Measurements from ENCODE around the gene ALG8.

The ALG8 gene

DNA sequence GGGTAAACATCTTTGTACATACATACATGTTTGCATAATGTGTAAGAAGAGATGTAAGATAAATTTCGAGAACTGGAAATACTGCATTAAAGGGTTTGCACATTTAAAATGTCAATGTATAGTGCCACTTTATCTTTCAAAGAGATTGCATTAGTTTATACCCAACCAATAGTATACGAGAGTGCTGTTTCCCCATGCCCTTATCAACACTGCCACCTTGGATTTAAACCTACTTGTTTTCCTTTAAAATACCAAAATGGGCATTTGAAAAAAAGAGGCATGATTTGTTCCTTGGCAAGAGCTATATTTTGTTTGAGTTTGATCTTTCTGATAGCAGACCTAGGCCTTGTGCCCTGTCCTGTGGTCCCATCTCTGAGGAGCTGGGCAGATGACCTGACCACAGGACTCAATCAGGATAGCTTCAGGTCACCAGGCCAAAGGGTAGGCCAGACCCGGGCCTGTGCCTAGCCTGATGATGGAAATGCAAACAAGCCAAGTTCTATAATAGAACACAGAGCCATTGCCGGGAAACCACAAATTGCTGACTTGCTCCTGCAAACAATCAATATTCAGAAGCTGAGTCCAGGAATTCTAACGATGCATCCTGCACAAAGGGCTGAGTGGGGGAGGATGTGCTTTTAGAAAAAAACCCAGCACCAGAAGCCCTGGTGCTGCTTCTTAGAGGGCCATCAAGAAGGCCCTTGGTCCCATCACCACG, 16.9 kb upstream of the ALG8 start:
- Histone ChIP-seq H4K20me1 (ENCODE audit: insufficient read depth) (no peaks in the 10 kb centered on the region), H3K4me1 (ENCODE audit: low read depth, poor library complexity, severe bottlenecking) (no peaks in the 10 kb centered on the region), H3K36me3 (ENCODE audit: insufficient read depth) (no peaks in the 10 kb centered on the region), H3K27me3 (ENCODE audit: insufficient read depth, low read depth) (no peaks in the 10 kb centered on the region), H2AFZ (ENCODE audit: low read depth) (no peak overlapping the region), H3K27ac (no peak overlapping the region), H3K4me2 (no peak overlapping the region), H3K4me3 (IDR thresholded peaks at IDR 0.05; ENCODE audit: insufficient read depth, low read depth, low read length) (no peak overlapping the region), H3K9ac (no peak overlapping the region), H3K79me2 (ENCODE audit: insufficient read depth, low read depth) (no peaks in the 10 kb centered on the region)
- TF ChIP-seq, protein P1, sequence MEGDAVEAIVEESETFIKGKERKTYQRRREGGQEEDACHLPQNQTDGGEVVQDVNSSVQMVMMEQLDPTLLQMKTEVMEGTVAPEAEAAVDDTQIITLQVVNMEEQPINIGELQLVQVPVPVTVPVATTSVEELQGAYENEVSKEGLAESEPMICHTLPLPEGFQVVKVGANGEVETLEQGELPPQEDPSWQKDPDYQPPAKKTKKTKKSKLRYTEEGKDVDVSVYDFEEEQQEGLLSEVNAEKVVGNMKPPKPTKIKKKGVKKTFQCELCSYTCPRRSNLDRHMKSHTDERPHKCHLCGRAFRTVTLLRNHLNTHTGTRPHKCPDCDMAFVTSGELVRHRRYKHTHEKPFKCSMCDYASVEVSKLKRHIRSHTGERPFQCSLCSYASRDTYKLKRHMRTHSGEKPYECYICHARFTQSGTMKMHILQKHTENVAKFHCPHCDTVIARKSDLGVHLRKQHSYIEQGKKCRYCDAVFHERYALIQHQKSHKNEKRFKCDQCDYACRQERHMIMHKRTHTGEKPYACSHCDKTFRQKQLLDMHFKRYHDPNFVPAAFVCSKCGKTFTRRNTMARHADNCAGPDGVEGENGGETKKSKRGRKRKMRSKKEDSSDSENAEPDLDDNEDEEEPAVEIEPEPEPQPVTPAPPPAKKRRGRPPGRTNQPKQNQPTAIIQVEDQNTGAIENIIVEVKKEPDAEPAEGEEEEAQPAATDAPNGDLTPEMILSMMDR (conservative IDR thresholded peaks at IDR 0.05; ENCODE audit: low read depth, low read length): no peak

DNA sequence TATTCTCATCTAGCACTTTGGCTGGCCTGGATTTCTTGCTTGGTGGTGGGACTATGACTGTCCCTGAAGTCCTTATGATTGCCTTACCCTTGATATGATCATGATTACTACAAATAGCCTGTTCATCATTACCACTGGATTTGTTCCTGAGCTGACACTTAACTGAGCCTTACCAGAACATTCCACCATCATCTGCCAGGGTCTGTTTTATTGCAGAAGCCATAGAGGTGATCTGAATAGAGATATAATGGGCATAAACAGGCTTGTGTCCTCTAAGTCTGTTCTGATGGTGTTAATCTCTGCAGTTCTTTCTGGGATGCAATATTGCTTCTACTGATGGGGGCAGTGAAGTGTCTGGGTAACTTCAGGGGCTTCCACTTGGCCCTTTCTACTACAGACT, 12.4 kb upstream of the ALG8 start:
- Histone ChIP-seq H3K79me2 (ENCODE audit: insufficient read depth, low read depth) (no peaks in the 10 kb centered on the region), H2AFZ (ENCODE audit: low read depth) (no peak overlapping the region), H3K4me1 (ENCODE audit: low read depth, poor library complexity, severe bottlenecking) (no peaks in the 10 kb centered on the region), H3K9ac (no peak overlapping the region), H3K27ac (no peak overlapping the region), H3K4me3 (IDR thresholded peaks at IDR 0.05; ENCODE audit: insufficient read depth, low read depth, low read length) (no peak overlapping the region), H3K27me3 (ENCODE audit: insufficient read depth, low read depth) (no peaks in the 10 kb centered on the region), H3K4me2 (no peak overlapping the region), H4K20me1 (ENCODE audit: insufficient read depth) (no peaks in the 10 kb centered on the region), H3K36me3 (ENCODE audit: insufficient read depth) (no peaks in the 10 kb centered on the region)
- TF ChIP-seq, protein P1 (conservative IDR thresholded peaks at IDR 0.05; ENCODE audit: low read depth, low read length): no peak

DNA sequence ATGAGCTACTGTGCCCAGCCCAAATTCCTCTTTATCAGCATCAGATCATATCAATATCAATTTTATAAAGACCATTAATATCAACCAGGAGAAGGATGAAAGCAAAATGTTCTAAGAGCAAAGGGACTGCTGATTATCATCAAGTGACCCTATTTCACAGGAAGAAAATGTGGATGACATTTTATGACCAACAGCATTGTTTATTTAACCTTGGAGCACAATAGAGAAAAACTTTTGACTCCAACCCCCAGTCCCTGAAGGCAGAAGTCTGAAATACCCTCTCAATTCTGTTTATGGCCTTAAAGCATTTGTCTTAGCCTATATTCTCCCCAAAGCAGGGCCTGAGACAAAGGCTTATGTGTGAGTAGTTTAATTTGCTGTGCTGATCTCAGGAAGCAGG, 11.3 kb upstream of the ALG8 start:
- no peaks in the 10 kb centered on the region for H3K4me1 ChIP-seq (ENCODE audit: low read depth, poor library complexity, severe bottlenecking)
- no peak overlapping the region for H3K9ac ChIP-seq
- H3K79me2 ChIP-seq (ENCODE audit: insufficient read depth, low read depth): no peaks in the 10 kb centered on the region
- TF ChIP-seq, protein P1 (conservative IDR thresholded peaks at IDR 0.05; ENCODE audit: low read depth, low read length): no peak
- H3K27ac ChIP-seq: no peak overlapping the region
- H3K4me3 ChIP-seq (IDR thresholded peaks at IDR 0.05; ENCODE audit: insufficient read depth, low read depth, low read length): no peak overlapping the region
- no peaks in the 10 kb centered on the region for H3K27me3 ChIP-seq (ENCODE audit: insufficient read depth, low read depth)
- no peak overlapping the region for H3K4me2 ChIP-seq
- no peaks in the 10 kb centered on the region for H3K36me3 ChIP-seq (ENCODE audit: insufficient read depth)
- no peak overlapping the region for H2AFZ ChIP-seq (ENCODE audit: low read depth)
- no peaks in the 10 kb centered on the region for H4K20me1 ChIP-seq (ENCODE audit: insufficient read depth)

DNA sequence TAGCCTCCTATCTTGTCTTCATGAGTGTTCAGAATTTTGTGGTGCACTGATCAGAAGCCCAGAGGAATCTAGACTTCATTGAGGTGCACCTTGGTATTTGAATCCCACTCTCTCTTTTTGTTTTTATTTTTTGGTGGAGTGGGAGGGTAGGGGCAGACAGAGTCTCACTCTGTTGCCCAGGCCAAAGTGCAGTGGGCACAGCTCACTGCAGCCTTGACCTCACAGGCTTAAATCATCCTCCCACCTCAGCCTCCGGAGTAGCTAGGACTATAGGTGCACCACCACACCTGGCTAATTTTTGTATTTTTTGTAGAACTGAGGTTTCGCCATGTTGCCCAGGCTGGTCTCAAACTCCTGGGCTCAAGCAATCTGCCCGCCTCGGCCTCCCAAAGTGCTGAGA, 10.9 kb upstream of the ALG8 start:
- TF ChIP-seq, protein P1 (conservative IDR thresholded peaks at IDR 0.05; ENCODE audit: low read depth, low read length): no peak
- Histone ChIP-seq H3K27ac (no peak overlapping the region), H3K4me3 (IDR thresholded peaks at IDR 0.05; ENCODE audit: insufficient read depth, low read depth, low read length) (no peak overlapping the region), H4K20me1 (ENCODE audit: insufficient read depth) (no peaks in the 10 kb centered on the region), H3K9ac (no peak overlapping the region), H3K27me3 (ENCODE audit: insufficient read depth, low read depth) (no peaks in the 10 kb centered on the region), H3K79me2 (ENCODE audit: insufficient read depth, low read depth) (no peaks in the 10 kb centered on the region), H3K4me2 (no peak overlapping the region), H2AFZ (ENCODE audit: low read depth) (no peak overlapping the region), H3K4me1 (ENCODE audit: low read depth, poor library complexity, severe bottlenecking) (no peaks in the 10 kb centered on the region), H3K36me3 (ENCODE audit: insufficient read depth) (no peaks in the 10 kb centered on the region)

Measured in KMS-11 (cell line).